Caco-2 (cell line): ENCODE measurements around the gene SLC35E1. TPM values are rescaled to one million over a fixed set of nuclear protein-coding genes. Genes with fewer than 3 reads are reported as not detected.

Experiments
- BruUV-seq: library from RNA; stranded (reverse); fragments of 400-500 nt; replicated peaks from 2 replicates; lab custom pipeline; 2021; lab: Mats Ljungman, UMichigan
- CTCF ChIA-PET: fragments of 300-600 bp; sonication (Branson Sonifier 250); formaldehyde crosslinking; loops from one replicate; lab custom pipeline; 2022; ENCODE audit warnings: antibody characterized with exemption; lab: Charles Lee
- POLR2A ChIA-PET: fragments of 300-600 bp; sonication (Branson Sonifier 250); formaldehyde crosslinking; loops from one replicate; lab custom pipeline; 2022; ENCODE audit warnings: antibody characterized with exemption; lab: Charles Lee
- DNase-seq, 2 experiments: peaks; one replicate each; pipeline versions ENCODE4 v3.0.0 to v3.0.0-alpha.2; 2020 to 2022
- H3K27me3 ChIP-seq: replicated peaks from 2 replicates; pipeline ENCODE4 v1.6.0; 2011; ENCODE audit warnings: low read length; ENCODE audit not compliant: control insufficient read depth, insufficient read depth
- H3K36me3 ChIP-seq: 2 replicates; pipeline ENCODE4 v1.5.1; 2011; ENCODE audit warnings: low read length; ENCODE audit not compliant: control insufficient read depth, insufficient read depth
- H3K4me1 ChIP-seq: fragments of 250-450 bp; sonication (Bioruptor Pico); 2 replicates; pipeline ENCODE4 v1.5.1; 2020; ENCODE audit warnings: mild to moderate bottlenecking
- H3K4me3 ChIP-seq: 2 replicates; pipeline ENCODE4 v1.5.1; 2011; ENCODE audit warnings: low read depth, mild to moderate bottlenecking, control low read depth, low read length
- H3K9me3 ChIP-seq: fragments of 250-450 bp; sonication (Bioruptor Pico); 2 replicates; pipeline ENCODE4 v1.5.1; 2020; ENCODE audit warnings: mild to moderate bottlenecking, moderate library complexity
- H3K27ac Mint-ChIP-seq: one replicate; pipeline ENCODE4 v1.8.0; 2022; ENCODE audit warnings: mixed read lengths; ENCODE audit not compliant: unreplicated experiment
- H3K27me3 Mint-ChIP-seq: one replicate; pipeline ENCODE4 v1.8.0; 2022; ENCODE audit warnings: mixed read lengths; ENCODE audit not compliant: insufficient read depth, unreplicated experiment
- H3K36me3 Mint-ChIP-seq: one replicate; pipeline ENCODE4 v1.8.0; 2022; ENCODE audit warnings: mild to moderate bottlenecking, mixed read lengths; ENCODE audit not compliant: insufficient read depth, unreplicated experiment
- H3K4me1 Mint-ChIP-seq: one replicate; pipeline ENCODE4 v1.8.0; 2022; ENCODE audit warnings: low read depth, mixed read lengths; ENCODE audit not compliant: unreplicated experiment
- H3K4me3 Mint-ChIP-seq: one replicate; pipeline ENCODE4 v1.8.0; 2022; ENCODE audit warnings: mild to moderate bottlenecking, moderate library complexity, mixed read lengths; ENCODE audit not compliant: unreplicated experiment
- H3K9me3 Mint-ChIP-seq: one replicate; pipeline ENCODE4 v1.8.0; 2022; ENCODE audit warnings: mixed read lengths; ENCODE audit not compliant: unreplicated experiment
- CTCF ChIP-seq, 2 experiments: fragments of 200-600 bp in 1 of 2; IDR thresholded peaks; 1 replicate in 1 of 2; 2 replicates in 1 of 2; pipeline versions ENCODE4 v1.5.1 to v1.8.0; 2011 to 2022; ENCODE audit warnings: antibody characterized with exemption in 1 of 2, control low read depth in 1 of 2, inconsistent platforms in 1 of 2, low read depth in 1 of 2, low read length in 1 of 2, mild to moderate bottlenecking in 1 of 2, moderate library complexity in 1 of 2; ENCODE audit not compliant: insufficient read depth in 1 of 2, severe bottlenecking in 1 of 2, unreplicated experiment in 1 of 2
- intact Hi-C: fragments of 100-400 bp; cut with micrococcal nuclease; formaldehyde crosslinking; loops from one replicate; pipeline ENCODE4 v1.10.0; 2022; ENCODE audit not compliant: unreplicated experiment
- total RNA-seq: library from RNA; stranded (reverse); gene quantifications from 2 replicates; pipeline ENCODE4 v1.2.3, GENCODE V29; 2022

The SLC35E1 gene
- total RNA-seq, 1 experiment from 2014 or later, result 37.9 TPM

GRCh38 chr19:16585094-16585801, 13.0 kb upstream of the SLC35E1 start:
- Histone ChIP-seq H3K4me1 (0 out of 2 replicates have a peak, but pooled peaks cover 5% of the 10 kb centered on the region), H3K9me3 (no peaks in the 10 kb centered on the region), H3K27me3 (no peaks in the 10 kb centered on the region), H3K4me3 (no peak overlapping the region), H3K36me3 (no peaks in the 10 kb centered on the region)
- Mint-ChIP-seq H3K9me3 (no peaks in the 10 kb centered on the region), H3K4me1 (no peaks in the 10 kb centered on the region), H3K4me3 (no peak overlapping the region), H3K27ac (no peak overlapping the region), H3K36me3 (peaks cover 6% of the 10 kb centered on the region), H3K27me3 (no peaks in the 10 kb centered on the region)
- no peak for DNase-seq
- BruUV-seq, result no TSS peak
- ChIA-PET POLR2A (no interaction called here), CTCF (interaction anchor here (1.3 kb wide), 1 partner anchor 42 kb away, joined by 6 read pairs; no protein-coding TSS in a partner anchor)
- intact Hi-C loops, result no loop called here
- no peak for TF ChIP-seq CTCF (IDR thresholded peaks at IDR 0.05; ENCODE audit: insufficient read depth in 1 of 2, low read depth in 1 of 2, low read length in 1 of 2, severe bottlenecking in 1 of 2, unreplicated experiment in 1 of 2)

- H3K27me3 ChIP-seq, result no peaks in the 10 kb centered on the region
- Mint-ChIP-seq H3K9me3 (no peaks in the 10 kb centered on the region), H3K36me3 (peaks cover 6% of the 10 kb centered on the region), H3K4me1 (no peaks in the 10 kb centered on the region), H3K27me3 (no peaks in the 10 kb centered on the region), H3K4me3 (no peak overlapping the region), H3K27ac (no peak overlapping the region)
- BruUV-seq, result no TSS peak
- peak; percentile 59 to 69 for DNase-seq
- TF ChIP-seq CTCF (IDR thresholded peaks at IDR 0.05; ENCODE audit: insufficient read depth in 1 of 2, low read depth in 1 of 2, low read length in 1 of 2, severe bottlenecking in 1 of 2, unreplicated experiment in 1 of 2), result no peak
- no peaks in the 10 kb centered on the region for H3K9me3 ChIP-seq
- H3K4me1 ChIP-seq, result 0 out of 2 replicates have a peak, but pooled peaks cover 5% of the 10 kb centered on the region
- CTCF ChIA-PET, result interaction anchor here (0.6 to 1.3 kb wide), 3 partner anchors 31 to 67 kb away, joined by 3 to 7 read pairs (median 6); no protein-coding TSS in a partner anchor
- POLR2A ChIA-PET, result interaction anchor here (0.6 to 0.8 kb wide), 2 partner anchors 45 to 203 kb away, joined by 3 to 6 read pairs; no protein-coding TSS in a partner anchor
- intact Hi-C loops, result no loop called here
- H3K4me3 ChIP-seq, result no peak overlapping the region
- no peaks in the 10 kb centered on the region for H3K36me3 ChIP-seq
Observed at GRCh38 chr19:16584248-16585093, 12.3 kb upstream of the SLC35E1 start.

- Mint-ChIP-seq H3K27ac (no peak overlapping the region), H3K27me3 (no peaks in the 10 kb centered on the region), H3K9me3 (no peaks in the 10 kb centered on the region), H3K4me3 (no peak overlapping the region), H3K4me1 (no peaks in the 10 kb centered on the region), H3K36me3 (peaks cover 13% of the 10 kb centered on the region)
- POLR2A ChIA-PET, result no interaction called here
- Histone ChIP-seq H3K36me3 (no peaks in the 10 kb centered on the region), H3K4me1 (0 out of 2 replicates have a peak, but pooled peaks cover 5% of the 10 kb centered on the region), H3K4me3 (no peak overlapping the region), H3K27me3 (no peaks in the 10 kb centered on the region), H3K9me3 (no peaks in the 10 kb centered on the region)
- no TSS peak for BruUV-seq
- DNase-seq, result no peak
- CTCF ChIA-PET, result no interaction called here
- TF ChIP-seq CTCF (IDR thresholded peaks at IDR 0.05; ENCODE audit: insufficient read depth in 1 of 2, low read depth in 1 of 2, low read length in 1 of 2, severe bottlenecking in 1 of 2, unreplicated experiment in 1 of 2), result no peak
- intact Hi-C loops, result no loop called here
Observed at GRCh38 chr19:16582486-16583261, 10.5 kb upstream of the SLC35E1 start.
